ENCODE results near the gene BMP6. TPM values are rescaled to one million over a fixed set of nuclear protein-coding genes. Genes with fewer than 3 reads are reported as not detected.

The BMP6 gene
- total RNA-seq, 1 experiment from 2014 or later = 13.6 TPM

GRCh38 chr6:7692453-7692784 lies 33.5 kb upstream of the BMP6 start:
- peak; percentile 44; the same call in 1 of the 2 replicates for ATAC-seq
- TF ChIP-seq REST (IDR thresholded peaks at IDR 0.05; ENCODE audit: insufficient read depth in 1 of 2, low read depth in 2 of 2, low read length in 1 of 2) (no peak), SIN3A (IDR thresholded peaks at IDR 0.05; ENCODE audit: borderline replicate concordance, insufficient read depth, low read depth, low read length) (no peak), TCF7L2 (IDR thresholded peaks at IDR 0.05; ENCODE audit: low read depth, low read length) (no peak), POLR2AphosphoS5 (IDR thresholded peaks at IDR 0.05; ENCODE audit: low read depth, low read length) (no peak)
- TF ChIP-seq, protein P1, sequence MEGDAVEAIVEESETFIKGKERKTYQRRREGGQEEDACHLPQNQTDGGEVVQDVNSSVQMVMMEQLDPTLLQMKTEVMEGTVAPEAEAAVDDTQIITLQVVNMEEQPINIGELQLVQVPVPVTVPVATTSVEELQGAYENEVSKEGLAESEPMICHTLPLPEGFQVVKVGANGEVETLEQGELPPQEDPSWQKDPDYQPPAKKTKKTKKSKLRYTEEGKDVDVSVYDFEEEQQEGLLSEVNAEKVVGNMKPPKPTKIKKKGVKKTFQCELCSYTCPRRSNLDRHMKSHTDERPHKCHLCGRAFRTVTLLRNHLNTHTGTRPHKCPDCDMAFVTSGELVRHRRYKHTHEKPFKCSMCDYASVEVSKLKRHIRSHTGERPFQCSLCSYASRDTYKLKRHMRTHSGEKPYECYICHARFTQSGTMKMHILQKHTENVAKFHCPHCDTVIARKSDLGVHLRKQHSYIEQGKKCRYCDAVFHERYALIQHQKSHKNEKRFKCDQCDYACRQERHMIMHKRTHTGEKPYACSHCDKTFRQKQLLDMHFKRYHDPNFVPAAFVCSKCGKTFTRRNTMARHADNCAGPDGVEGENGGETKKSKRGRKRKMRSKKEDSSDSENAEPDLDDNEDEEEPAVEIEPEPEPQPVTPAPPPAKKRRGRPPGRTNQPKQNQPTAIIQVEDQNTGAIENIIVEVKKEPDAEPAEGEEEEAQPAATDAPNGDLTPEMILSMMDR (IDR thresholded peaks at IDR 0.05) = no peak
- in situ Hi-C loops (cut with HindIII; ENCODE audit: low pct_unique_long_range_greater_than_20kb, low sequenced_read_pairs) (no loop called here), intact Hi-C loops (cut with micrococcal nuclease; ENCODE audit: unreplicated experiment) (no loop called here)
- H3K27ac ChIP-seq (ENCODE audit: low read length) = peak overlapping the region; percentile 49
- no peak for DNase-seq (ENCODE audit: low read depth, low spot score)
- H3K4me3 ChIP-seq (ENCODE audit: low read depth in 2 of 2, low read length in 2 of 2) = peak overlapping the region; percentile 5 to 44; a peak in 3 of 4 replicates
- ChIA-PET POLR2A (no interaction called here), CTCF (no interaction called here)
- H3K4me1 ChIP-seq (ENCODE audit: control insufficient read depth, insufficient read depth, low read length) = peaks cover 6% of the 10 kb centered on the region; the same call in 1 of the 2 replicates
- no peaks in the 10 kb centered on the region for H3K36me3 ChIP-seq (ENCODE audit: control insufficient read depth, insufficient read depth, low read length)
- no peaks in the 10 kb centered on the region for H3K9me3 ChIP-seq (ENCODE audit: control insufficient read depth, insufficient read depth, low read depth, low read length)
- H3K27me3 ChIP-seq (ENCODE audit: control insufficient read depth, insufficient read depth, low read length) = no peaks in the 10 kb centered on the region
- BruUV-seq (replicated peaks) = no TSS peak

DNA sequence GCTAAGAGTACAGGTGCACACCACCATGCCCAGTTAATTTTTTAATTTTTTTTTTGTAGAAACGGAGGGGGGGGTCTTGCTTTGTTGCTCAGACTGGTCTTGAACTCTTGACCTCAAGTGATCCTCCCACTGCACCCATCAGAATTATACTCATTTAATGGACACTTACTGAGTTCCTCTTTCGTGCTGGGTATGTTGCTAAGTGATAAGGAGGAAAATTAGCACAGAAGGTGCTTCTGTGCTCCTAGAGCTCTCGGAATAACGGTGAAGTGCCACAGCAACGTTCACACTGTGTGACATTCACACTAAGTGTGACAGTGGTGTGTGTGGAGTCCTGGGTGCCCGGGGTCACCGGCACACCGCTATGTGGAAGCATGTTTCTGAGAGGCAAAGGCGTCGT lies 32.1 kb upstream of the BMP6 start:
- H3K27me3 ChIP-seq (ENCODE audit: control insufficient read depth, insufficient read depth, low read length) = no peaks in the 10 kb centered on the region
- no TSS peak for BruUV-seq (replicated peaks)
- H3K4me1 ChIP-seq (ENCODE audit: control insufficient read depth, insufficient read depth, low read length) = peaks cover 6% of the 10 kb centered on the region; the same call in 1 of the 2 replicates
- in situ Hi-C loops (cut with HindIII; ENCODE audit: low pct_unique_long_range_greater_than_20kb, low sequenced_read_pairs) (no loop called here), intact Hi-C loops (cut with micrococcal nuclease; ENCODE audit: unreplicated experiment) (no loop called here)
- DNase-seq (ENCODE audit: low read depth, low spot score) (no peak), ATAC-seq (no peak)
- no peak overlapping the region for H3K27ac ChIP-seq (ENCODE audit: low read length)
- H3K36me3 ChIP-seq (ENCODE audit: control insufficient read depth, insufficient read depth, low read length) = no peaks in the 10 kb centered on the region
- no peak overlapping the region for H3K4me3 ChIP-seq (ENCODE audit: low read depth in 2 of 2, low read length in 2 of 2)
- no peaks in the 10 kb centered on the region for H3K9me3 ChIP-seq (ENCODE audit: control insufficient read depth, insufficient read depth, low read depth, low read length)
- ChIA-PET CTCF (no interaction called here), POLR2A (no interaction called here)
- TF ChIP-seq SIN3A (IDR thresholded peaks at IDR 0.05; ENCODE audit: borderline replicate concordance, insufficient read depth, low read depth, low read length) (no peak), POLR2AphosphoS5 (IDR thresholded peaks at IDR 0.05; ENCODE audit: low read depth, low read length) (no peak), TCF7L2 (IDR thresholded peaks at IDR 0.05; ENCODE audit: low read depth, low read length) (no peak), REST (IDR thresholded peaks at IDR 0.05; ENCODE audit: insufficient read depth in 1 of 2, low read depth in 2 of 2, low read length in 1 of 2) (no peak)
- TF ChIP-seq, protein P1 (IDR thresholded peaks at IDR 0.05) = no peak
